NCI-H187 (cell line): Measurements from ENCODE around the gene TIGAR.

ENCODE experiments used
- DNase-seq, 2 experiments: peaks; one replicate each; lab custom pipeline; 2025; lab: John Stamatoyannopoulos, UW

Gene TIGAR

GRCh38 chr12:4378772-4379171 lies 57.8 kb downstream of the TIGAR start:
- no peak for DNase-seq

GRCh38 chr12:4379405-4379804 lies 58.4 kb downstream of the TIGAR start, which contains the start of gene FGF23:
Gene FGF23 (minus strand): TSS chr12:4379712. CDS start chr12:4379582, 130 bp downstream.
- no peak for DNase-seq

GRCh38 chr12:4380332-4380731 lies 59.3 kb downstream of the TIGAR start:
- DNase-seq: no peak

- no peak for DNase-seq
Observed at GRCh38 chr12:4383304-4383865, 62.4 kb downstream of the TIGAR start.

GRCh38 chr12:4386801-4387200 lies 65.8 kb downstream of the TIGAR start:
- no peak for DNase-seq

- no peak for DNase-seq
Observed at GRCh38 chr12:4387607-4388006, 66.6 kb downstream of the TIGAR start.

GRCh38 chr12:4388032-4388431 lies 67.0 kb downstream of the TIGAR start:
- no peak for DNase-seq

GRCh38 chr12:4388662-4389061 lies 67.6 kb downstream of the TIGAR start:
- DNase-seq: no peak

- no peak for DNase-seq
Observed at GRCh38 chr12:4392223-4392742, 71.3 kb downstream of the TIGAR start.

GRCh38 chr12:4393211-4393610 lies 72.2 kb downstream of the TIGAR start:
- DNase-seq: no peak

GRCh38 chr12:4395818-4396217 lies 74.8 kb downstream of the TIGAR start:
- no peak for DNase-seq

GRCh38 chr12:4401117-4401516 lies 80.1 kb downstream of the TIGAR start:
- DNase-seq: no peak

- no peak for DNase-seq
Observed at GRCh38 chr12:4402996-4403395, 82.0 kb downstream of the TIGAR start.
